Gastroesophageal sphincter (tissue), 3 donors: ENCODE data around the gene AGO1.

ENCODE experiments used
- EP300 ChIP-seq: sonication (generic); formaldehyde crosslinking; IDR thresholded peaks from one replicate; pipeline ENCODE4 v1.6.1; 2017; ENCODE audit warnings: antibody characterized with exemption, mild to moderate bottlenecking
- POLR2A ChIP-seq, 2 donors: fragments of 450-650 bp; IDR thresholded peaks; one replicate each; pipeline ENCODE4 v1.6.1; 2017; ENCODE audit warnings: antibody characterized with exemption in 2 of 2, mild to moderate bottlenecking in 2 of 2, moderate library complexity in 1 of 2
- POLR2AphosphoS5 ChIP-seq: sonication (generic); formaldehyde crosslinking; IDR thresholded peaks from one replicate; pipeline ENCODE4 v1.6.1; 2017; ENCODE audit warnings: antibody characterized with exemption
- TF ChIP-seq, protein P1 (sequence below), 4 experiments: fragments of 200-600 bp in 2 of 4; fragments of 450-650 bp in 2 of 4; sonication (generic) in 1 of 4; IDR thresholded peaks; one replicate each; pipeline ENCODE4 v1.5.1; 2017 to 2019; ENCODE audit warnings: antibody characterized with exemption in 4 of 4, mild to moderate bottlenecking in 2 of 4, moderate library complexity in 2 of 4

DNA sequence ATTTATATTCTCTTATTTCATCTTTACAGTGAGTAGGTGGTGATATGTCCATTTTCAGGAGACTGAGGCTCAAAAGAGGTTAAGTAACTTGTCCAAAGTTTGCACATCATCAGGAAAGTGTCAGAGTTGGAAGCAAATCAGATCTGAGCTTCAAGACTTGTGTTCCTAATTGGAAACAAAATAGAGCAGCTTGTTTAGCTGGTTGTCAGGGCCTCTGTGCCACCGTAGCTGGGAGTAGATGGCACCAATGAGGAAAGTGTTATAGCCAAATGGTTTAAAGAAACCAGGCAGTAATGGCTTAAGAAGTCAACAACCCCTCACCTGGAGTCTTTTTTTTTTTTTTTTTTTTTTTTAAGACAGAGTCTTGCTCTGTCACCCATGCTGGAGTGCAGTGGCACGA lies 19.7 kb downstream of the AGO1 start:
- TF ChIP-seq, protein P1, sequence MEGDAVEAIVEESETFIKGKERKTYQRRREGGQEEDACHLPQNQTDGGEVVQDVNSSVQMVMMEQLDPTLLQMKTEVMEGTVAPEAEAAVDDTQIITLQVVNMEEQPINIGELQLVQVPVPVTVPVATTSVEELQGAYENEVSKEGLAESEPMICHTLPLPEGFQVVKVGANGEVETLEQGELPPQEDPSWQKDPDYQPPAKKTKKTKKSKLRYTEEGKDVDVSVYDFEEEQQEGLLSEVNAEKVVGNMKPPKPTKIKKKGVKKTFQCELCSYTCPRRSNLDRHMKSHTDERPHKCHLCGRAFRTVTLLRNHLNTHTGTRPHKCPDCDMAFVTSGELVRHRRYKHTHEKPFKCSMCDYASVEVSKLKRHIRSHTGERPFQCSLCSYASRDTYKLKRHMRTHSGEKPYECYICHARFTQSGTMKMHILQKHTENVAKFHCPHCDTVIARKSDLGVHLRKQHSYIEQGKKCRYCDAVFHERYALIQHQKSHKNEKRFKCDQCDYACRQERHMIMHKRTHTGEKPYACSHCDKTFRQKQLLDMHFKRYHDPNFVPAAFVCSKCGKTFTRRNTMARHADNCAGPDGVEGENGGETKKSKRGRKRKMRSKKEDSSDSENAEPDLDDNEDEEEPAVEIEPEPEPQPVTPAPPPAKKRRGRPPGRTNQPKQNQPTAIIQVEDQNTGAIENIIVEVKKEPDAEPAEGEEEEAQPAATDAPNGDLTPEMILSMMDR (IDR thresholded peaks at IDR 0.05): no peak
- TF ChIP-seq POLR2AphosphoS5 (no peak), EP300 (no peak), POLR2A (IDR thresholded peaks at IDR 0.05) (no peak)
